Body of pancreas (tissue), 4 donors: ENCODE measurements around the gene RASGEF1C. TPM values are rescaled to one million over a fixed set of nuclear protein-coding genes. Genes with fewer than 3 reads are reported as not detected.

Experiments used
- ATAC-seq: fragments of 150-250 bp; one replicate; pipeline ENCODE4 v1.9.1; 2016
- DNase-seq, 4 donors: peaks; one replicate each; pipeline ENCODE4 v3.0.0-alpha.2; 2019
- H3K27ac ChIP-seq, 4 donors: fragments of 200-600 bp; sonication (generic); 1 replicate in 3 of 4; 2 replicates in 1 of 4; pipeline versions ENCODE4 v1.5.1 to v1.6.1; 2016 to 2019; ENCODE audit warnings: mild to moderate bottlenecking in 1 of 4, mixed read lengths in 1 of 4, moderate library complexity in 1 of 4
- H3K27me3 ChIP-seq, 2 donors: fragments of 200-600 bp; sonication (generic); one replicate each; pipeline ENCODE4 v1.6.0; 2016; ENCODE audit warnings: mild to moderate bottlenecking in 1 of 2
- H3K36me3 ChIP-seq, 2 donors: fragments of 200-600 bp; sonication (generic); replicated peaks in 1 of 2; 2 replicates each; pipeline ENCODE4 v1.5.1; 2016; ENCODE audit warnings: low read depth in 2 of 2; ENCODE audit not compliant: insufficient read depth in 1 of 2
- H3K4me1 ChIP-seq: fragments of 200-600 bp; sonication (generic); one replicate; pipeline ENCODE4 v1.6.0; 2016
- H3K4me3 ChIP-seq, 2 donors: fragments of 200-600 bp; sonication (generic); 1 replicate in 1 of 2; 2 replicates in 1 of 2; pipeline ENCODE4 v1.5.1; 2016 to 2019
- H3K9me3 ChIP-seq, 3 donors: fragments of 200-600 bp; sonication (generic); 1 replicate in 2 of 3; 2 replicates in 1 of 3; pipeline ENCODE4 v1.5.1; 2016
- POLR2A ChIP-seq, 3 donors: fragments of 450-650 bp; IDR thresholded peaks; one replicate each; pipeline ENCODE4 v1.6.1; 2016; ENCODE audit warnings: antibody characterized with exemption in 3 of 3, mild to moderate bottlenecking in 2 of 3
- WGBS, 2 donors: methylation state at CpG; one replicate each; pipeline ENCODE4 v1.1.5; 2017; 5-methylcytosine and 5-hydroxymethylcytosine counted together
- intact Hi-C: fragments of 100-400 bp; cut with DNase I; formaldehyde crosslinking; loops from one replicate; pipeline ENCODE4 v1.15.1; 2023
- total RNA-seq, 2 donors: library from RNA; depleted of rRNA; stranded (reverse); fragments of >200 nt; gene quantifications; one replicate each; pipeline ENCODE4 v1.1.0, GENCODE V29; 2016
- TF ChIP-seq, protein P1 (sequence below), 7 experiments: fragments of 450-650 bp in 4 of 7; fragments of 200-600 bp in 3 of 7; sonication (generic) in 3 of 7; IDR thresholded peaks; one replicate each; pipeline ENCODE4 v1.5.1; 2016 to 2019; ENCODE audit warnings: antibody characterized with exemption in 7 of 7

Gene RASGEF1C
- total RNA-seq, 2 donors from 2014 or later, result not detected

DNA sequence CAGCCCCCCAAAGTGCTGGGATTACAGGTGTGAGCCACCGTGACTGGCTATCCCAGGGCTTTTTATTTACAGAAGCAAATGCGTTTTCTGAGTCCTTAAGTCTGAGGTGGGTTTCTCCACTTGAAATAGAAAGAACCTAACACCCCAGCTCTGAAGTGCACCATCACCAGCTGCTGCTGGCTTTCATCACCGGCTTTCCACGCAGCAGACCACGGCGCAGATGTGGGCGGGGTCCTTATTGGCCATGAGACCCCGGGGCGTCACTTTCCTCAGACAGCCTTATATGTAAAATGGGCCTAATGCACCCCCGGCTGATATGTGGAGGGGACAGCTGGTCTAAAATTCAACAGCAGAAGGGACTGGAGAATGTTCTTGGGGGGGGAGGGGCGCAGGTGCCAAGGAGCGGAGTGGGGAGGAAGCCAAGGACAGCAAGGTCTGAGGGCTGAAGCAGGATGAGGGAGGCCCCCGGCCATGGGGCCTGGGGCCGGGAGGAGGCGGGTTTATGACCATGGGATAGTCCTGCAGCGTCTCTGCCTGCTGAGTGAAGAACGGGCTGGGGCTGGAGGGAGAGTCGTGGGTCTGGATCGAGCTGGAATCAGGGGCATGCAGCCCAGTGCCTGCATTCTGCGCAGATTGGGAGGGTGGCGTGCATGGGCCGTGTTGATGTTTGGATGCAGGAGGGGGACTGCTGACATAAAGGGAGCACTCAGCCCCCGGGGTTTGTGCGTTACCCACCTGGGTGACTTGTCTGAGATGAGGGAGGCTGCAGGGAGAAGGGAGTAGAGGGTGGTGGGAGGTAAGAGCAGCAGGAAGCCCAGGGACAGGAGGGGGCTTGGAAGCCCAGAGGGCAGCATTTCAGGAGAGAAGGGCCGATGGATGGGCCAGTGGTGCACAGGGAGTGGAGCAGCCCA lies 30.2 kb downstream of the RASGEF1C start:
- no peak for TF ChIP-seq POLR2A (IDR thresholded peaks at IDR 0.05)
- TF ChIP-seq, protein P1, sequence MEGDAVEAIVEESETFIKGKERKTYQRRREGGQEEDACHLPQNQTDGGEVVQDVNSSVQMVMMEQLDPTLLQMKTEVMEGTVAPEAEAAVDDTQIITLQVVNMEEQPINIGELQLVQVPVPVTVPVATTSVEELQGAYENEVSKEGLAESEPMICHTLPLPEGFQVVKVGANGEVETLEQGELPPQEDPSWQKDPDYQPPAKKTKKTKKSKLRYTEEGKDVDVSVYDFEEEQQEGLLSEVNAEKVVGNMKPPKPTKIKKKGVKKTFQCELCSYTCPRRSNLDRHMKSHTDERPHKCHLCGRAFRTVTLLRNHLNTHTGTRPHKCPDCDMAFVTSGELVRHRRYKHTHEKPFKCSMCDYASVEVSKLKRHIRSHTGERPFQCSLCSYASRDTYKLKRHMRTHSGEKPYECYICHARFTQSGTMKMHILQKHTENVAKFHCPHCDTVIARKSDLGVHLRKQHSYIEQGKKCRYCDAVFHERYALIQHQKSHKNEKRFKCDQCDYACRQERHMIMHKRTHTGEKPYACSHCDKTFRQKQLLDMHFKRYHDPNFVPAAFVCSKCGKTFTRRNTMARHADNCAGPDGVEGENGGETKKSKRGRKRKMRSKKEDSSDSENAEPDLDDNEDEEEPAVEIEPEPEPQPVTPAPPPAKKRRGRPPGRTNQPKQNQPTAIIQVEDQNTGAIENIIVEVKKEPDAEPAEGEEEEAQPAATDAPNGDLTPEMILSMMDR (IDR thresholded peaks at IDR 0.05), result no peak
- DNase-seq, result no peak
- intact Hi-C loops, result no loop called here
- Histone ChIP-seq H3K4me1 (peaks cover 3% of the 10 kb centered on the region), H3K4me3 (no peak overlapping the region), H3K9me3 (no peaks in the 10 kb centered on the region), H3K27me3 (no peaks in the 10 kb centered on the region), H3K36me3 (no peaks in the 10 kb centered on the region), H3K27ac (no peak overlapping the region)
- ATAC-seq, result no peak
- WGBS, 2 donors, result 74 to 76% methylated on average over 25 of the region's 25 CpGs

GRCh38 chr5:180176191-180176590 lies 32.8 kb downstream of the RASGEF1C start:
- Histone ChIP-seq H3K27me3 (no peaks in the 10 kb centered on the region), H3K27ac (no peak overlapping the region)

DNA sequence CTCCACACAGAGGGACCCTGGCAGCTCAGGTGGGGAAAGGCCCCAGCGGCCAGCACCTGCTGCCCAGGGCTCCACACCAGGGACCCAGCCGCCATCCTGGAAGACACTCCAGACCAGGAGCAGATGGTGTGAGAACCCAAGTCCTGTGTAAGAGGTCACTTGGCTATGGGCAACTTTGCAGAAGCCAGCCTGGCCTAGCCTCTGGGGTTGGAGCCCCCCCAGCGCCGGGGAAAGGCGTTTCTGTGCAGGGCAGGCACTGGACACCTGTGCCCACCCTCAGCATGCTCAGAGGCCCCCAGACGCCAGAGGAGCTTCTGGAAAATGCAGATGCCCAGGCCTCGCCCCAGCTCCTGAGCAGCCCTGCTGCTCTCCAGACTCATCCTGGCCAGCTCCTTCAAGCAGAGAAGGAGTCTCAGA lies 34.0 kb downstream of the RASGEF1C start:
- H3K27ac ChIP-seq, result no peak overlapping the region
- no peak for DNase-seq
- H3K9me3 ChIP-seq, result no peaks in the 10 kb centered on the region
- H3K4me1 ChIP-seq, result peaks cover 3% of the 10 kb centered on the region
- no peak overlapping the region for H3K4me3 ChIP-seq
- H3K27me3 ChIP-seq, result no peaks in the 10 kb centered on the region
- TF ChIP-seq, protein P1 (IDR thresholded peaks at IDR 0.05), result no peak
- no peak for TF ChIP-seq POLR2A (IDR thresholded peaks at IDR 0.05)
- ATAC-seq, result no peak
- H3K36me3 ChIP-seq, result no peaks in the 10 kb centered on the region
- 76% methylated on average over 6 of the region's 7 CpGs; no CpG with 5 or more reads in 1 of the 2 donors for WGBS, 2 donors
- intact Hi-C loops, result no loop called here

More at GRCh38 chr5:180176191-180176590, 32.8 kb downstream of the RASGEF1C start:
- DNase-seq (no peak), ATAC-seq (no peak)
- H3K4me3 ChIP-seq, result no peak overlapping the region
- H3K36me3 ChIP-seq, result no peaks in the 10 kb centered on the region
- no peaks in the 10 kb centered on the region for H3K9me3 ChIP-seq
- WGBS, 2 donors, result 92 to 94% methylated on average over 8 of the region's 8 CpGs
- H3K4me1 ChIP-seq, result peaks cover 3% of the 10 kb centered on the region
- TF ChIP-seq, protein P1 (IDR thresholded peaks at IDR 0.05), result no peak
- no peak for TF ChIP-seq POLR2A (IDR thresholded peaks at IDR 0.05)
- intact Hi-C loops, result no loop called here

GRCh38 chr5:180174587-180174972 lies 34.4 kb downstream of the RASGEF1C start:
- intact Hi-C loops, result no loop called here
- no peaks in the 10 kb centered on the region for H3K27me3 ChIP-seq
- no peaks in the 10 kb centered on the region for H3K9me3 ChIP-seq
- no peak overlapping the region for H3K27ac ChIP-seq
- WGBS, 2 donors, result 79 to 80% methylated on average over 11 to 12 of the region's 12 CpGs
- no peak for TF ChIP-seq POLR2A (IDR thresholded peaks at IDR 0.05)
- TF ChIP-seq, protein P1 (IDR thresholded peaks at IDR 0.05), result no peak
- DNase-seq (no peak), ATAC-seq (no peak)
- H3K4me1 ChIP-seq, result peaks cover 3% of the 10 kb centered on the region
- H3K36me3 ChIP-seq, result no peaks in the 10 kb centered on the region
- H3K4me3 ChIP-seq, result no peak overlapping the region
